Mammary epithelial cell (primary cell): ENCODE results near the gene POU3F4.

Experiments used
- EZH2 ChIP-seq: IDR thresholded peaks from 2 replicates; pipeline ENCODE4 v1.6.1; 2012; ENCODE audit warnings: low read length, inconsistent platforms, borderline replicate concordance
- TF ChIP-seq, protein P1 (sequence below), 2 donors: IDR thresholded peaks in 1 of 2; conservative IDR thresholded peaks in 1 of 2; 2 replicates each; pipeline ENCODE4 v1.5.1; 2011 to 2012; ENCODE audit warnings: inconsistent platforms in 2 of 2, low read length in 2 of 2, mild to moderate bottlenecking in 2 of 2, control low read depth in 1 of 2, low read depth in 1 of 2; ENCODE audit not compliant: insufficient read depth in 1 of 2; ENCODE audit errors: extremely low read depth in 1 of 2

DNA sequence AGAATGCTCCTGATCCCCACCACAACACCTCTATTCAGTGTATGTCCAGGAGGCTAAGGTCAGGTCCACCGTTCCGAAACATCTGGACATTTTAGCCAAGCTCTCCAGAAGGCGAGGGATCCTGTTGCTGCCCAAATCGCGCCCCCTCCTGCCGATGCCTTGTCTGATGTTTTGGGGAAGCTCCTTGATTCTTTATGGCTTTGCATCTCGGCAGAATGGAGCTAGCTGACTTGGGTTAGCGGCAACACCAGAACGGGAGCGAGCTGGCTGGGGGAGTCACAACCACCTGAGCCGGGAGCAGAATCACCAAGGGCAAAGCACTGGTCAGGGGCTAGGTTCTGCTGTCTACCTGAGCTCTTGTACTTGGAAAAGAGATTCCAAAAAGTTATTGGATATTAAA, 6.6 kb upstream of the POU3F4 start:
- TF ChIP-seq, protein P1, sequence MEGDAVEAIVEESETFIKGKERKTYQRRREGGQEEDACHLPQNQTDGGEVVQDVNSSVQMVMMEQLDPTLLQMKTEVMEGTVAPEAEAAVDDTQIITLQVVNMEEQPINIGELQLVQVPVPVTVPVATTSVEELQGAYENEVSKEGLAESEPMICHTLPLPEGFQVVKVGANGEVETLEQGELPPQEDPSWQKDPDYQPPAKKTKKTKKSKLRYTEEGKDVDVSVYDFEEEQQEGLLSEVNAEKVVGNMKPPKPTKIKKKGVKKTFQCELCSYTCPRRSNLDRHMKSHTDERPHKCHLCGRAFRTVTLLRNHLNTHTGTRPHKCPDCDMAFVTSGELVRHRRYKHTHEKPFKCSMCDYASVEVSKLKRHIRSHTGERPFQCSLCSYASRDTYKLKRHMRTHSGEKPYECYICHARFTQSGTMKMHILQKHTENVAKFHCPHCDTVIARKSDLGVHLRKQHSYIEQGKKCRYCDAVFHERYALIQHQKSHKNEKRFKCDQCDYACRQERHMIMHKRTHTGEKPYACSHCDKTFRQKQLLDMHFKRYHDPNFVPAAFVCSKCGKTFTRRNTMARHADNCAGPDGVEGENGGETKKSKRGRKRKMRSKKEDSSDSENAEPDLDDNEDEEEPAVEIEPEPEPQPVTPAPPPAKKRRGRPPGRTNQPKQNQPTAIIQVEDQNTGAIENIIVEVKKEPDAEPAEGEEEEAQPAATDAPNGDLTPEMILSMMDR (conservative IDR thresholded peaks at IDR 0.05 in 1 of 2, IDR thresholded peaks at IDR 0.05 in 1 of 2; ENCODE audit: extremely low read depth in 1 of 2, insufficient read depth in 1 of 2, low read depth in 1 of 2, low read length in 2 of 2), result no peak
- TF ChIP-seq EZH2, result no peak
